Transverse colon (tissue), 4 donors: ENCODE results near the gene CST7.

Experiments
- CTCF ChIP-seq, 5 experiments: fragments of 200-600 bp in 3 of 5; fragments of 450-650 bp in 2 of 5; sonication (generic) in 3 of 5; IDR thresholded peaks; 1 replicate in 2 of 5; 2 replicates in 3 of 5; pipeline ENCODE4 v1.5.1; 2016 to 2017; ENCODE audit warnings: antibody characterized with exemption in 5 of 5, inconsistent platforms in 3 of 5, mild to moderate bottlenecking in 2 of 5, moderate library complexity in 1 of 5
- POLR2AphosphoS5 ChIP-seq, 3 donors: sonication (generic); formaldehyde crosslinking; IDR thresholded peaks; one replicate each; pipeline ENCODE4 v1.6.1; 2016; ENCODE audit warnings: antibody characterized with exemption in 3 of 3

- TF ChIP-seq CTCF (IDR thresholded peaks at IDR 0.05) (no peak), POLR2AphosphoS5 (IDR thresholded peaks at IDR 0.05) (no peak)
These were observed 28.3 kb downstream of the CST7 start for GRCh38 chr20:24977336-24977735.
